ENCODE measurements around the gene C1QA. TPM values are rescaled to one million over a fixed set of nuclear protein-coding genes. Genes with fewer than 3 reads are reported as not detected.

C1QA gene
- total RNA-seq, 2 donors from 2014 or later, result 38.5 to 72.4 TPM

- DNase-seq, result no peak
- no peak overlapping the region for H3K4me3 ChIP-seq
- no peaks in the 10 kb centered on the region for H3K9me3 ChIP-seq
- H3K27me3 ChIP-seq, result no peaks in the 10 kb centered on the region
- intact Hi-C loops (cut with DNase I), result loop anchor here (1.0 to 10.0 kb wide), 2 partner anchors 221 to 506 kb away; no protein-coding TSS in a partner anchor
- no peaks in the 10 kb centered on the region for H3K36me3 ChIP-seq
- H3K27ac ChIP-seq, result no peak overlapping the region
- H3K4me1 ChIP-seq, result no peaks in the 10 kb centered on the region
- TF ChIP-seq, protein P1, sequence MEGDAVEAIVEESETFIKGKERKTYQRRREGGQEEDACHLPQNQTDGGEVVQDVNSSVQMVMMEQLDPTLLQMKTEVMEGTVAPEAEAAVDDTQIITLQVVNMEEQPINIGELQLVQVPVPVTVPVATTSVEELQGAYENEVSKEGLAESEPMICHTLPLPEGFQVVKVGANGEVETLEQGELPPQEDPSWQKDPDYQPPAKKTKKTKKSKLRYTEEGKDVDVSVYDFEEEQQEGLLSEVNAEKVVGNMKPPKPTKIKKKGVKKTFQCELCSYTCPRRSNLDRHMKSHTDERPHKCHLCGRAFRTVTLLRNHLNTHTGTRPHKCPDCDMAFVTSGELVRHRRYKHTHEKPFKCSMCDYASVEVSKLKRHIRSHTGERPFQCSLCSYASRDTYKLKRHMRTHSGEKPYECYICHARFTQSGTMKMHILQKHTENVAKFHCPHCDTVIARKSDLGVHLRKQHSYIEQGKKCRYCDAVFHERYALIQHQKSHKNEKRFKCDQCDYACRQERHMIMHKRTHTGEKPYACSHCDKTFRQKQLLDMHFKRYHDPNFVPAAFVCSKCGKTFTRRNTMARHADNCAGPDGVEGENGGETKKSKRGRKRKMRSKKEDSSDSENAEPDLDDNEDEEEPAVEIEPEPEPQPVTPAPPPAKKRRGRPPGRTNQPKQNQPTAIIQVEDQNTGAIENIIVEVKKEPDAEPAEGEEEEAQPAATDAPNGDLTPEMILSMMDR (IDR thresholded peaks at IDR 0.05), result no peak
- no peak overlapping the region for H3K9ac ChIP-seq (ENCODE audit: low read depth in 2 of 2, low read length in 2 of 2)
Observed at GRCh38 chr1:22641247-22641646, 4.8 kb downstream of the C1QA start.

- H3K4me3 ChIP-seq, result no peak overlapping the region
- H3K4me1 ChIP-seq, result no peaks in the 10 kb centered on the region
- H3K9ac ChIP-seq (ENCODE audit: low read depth in 2 of 2, low read length in 2 of 2), result no peak overlapping the region
- H3K9me3 ChIP-seq, result no peaks in the 10 kb centered on the region
- no peaks in the 10 kb centered on the region for H3K27me3 ChIP-seq
- H3K27ac ChIP-seq, result no peak overlapping the region
- intact Hi-C loops (cut with DNase I), result loop anchor here (1.0 to 10.0 kb wide), 2 partner anchors 222 to 507 kb away; no protein-coding TSS in a partner anchor
- DNase-seq, result peak; percentile 83
- H3K36me3 ChIP-seq, result no peaks in the 10 kb centered on the region
- TF ChIP-seq, protein P1 (IDR thresholded peaks at IDR 0.05), result peak; percentile 90
Observed at GRCh38 chr1:22641906-22642636, 5.6 kb downstream of the C1QA start.

GRCh38 chr1:22643381-22643780, 7.0 kb downstream of the C1QA start, which contains the start of gene C1QC:
Gene C1QC, plus strand, starts transcription at chr1:22643633. Its CDS starts 391 bp downstream, at chr1:22644024.
- H3K27me3 ChIP-seq, result no peaks in the 10 kb centered on the region
- peak within 1 kb of the TSS in 1 of 2 donors; percentile 46 for H3K9ac ChIP-seq (ENCODE audit: low read depth in 2 of 2, low read length in 2 of 2)
- no peaks in the 10 kb centered on the region for H3K4me1 ChIP-seq
- intact Hi-C loops (cut with DNase I), result loop anchor here (10.0 kb wide), 1 partner anchor 509 kb away; no protein-coding TSS in a partner anchor
- TF ChIP-seq, protein P1 (IDR thresholded peaks at IDR 0.05), result no peak
- no peaks in the 10 kb centered on the region for H3K9me3 ChIP-seq
- peak within 1 kb of the TSS; percentile 17 for H3K4me3 ChIP-seq
- H3K36me3 ChIP-seq, result no peaks in the 10 kb centered on the region
- no peak for DNase-seq
- no peak within 1 kb of the TSS for H3K27ac ChIP-seq

DNA sequence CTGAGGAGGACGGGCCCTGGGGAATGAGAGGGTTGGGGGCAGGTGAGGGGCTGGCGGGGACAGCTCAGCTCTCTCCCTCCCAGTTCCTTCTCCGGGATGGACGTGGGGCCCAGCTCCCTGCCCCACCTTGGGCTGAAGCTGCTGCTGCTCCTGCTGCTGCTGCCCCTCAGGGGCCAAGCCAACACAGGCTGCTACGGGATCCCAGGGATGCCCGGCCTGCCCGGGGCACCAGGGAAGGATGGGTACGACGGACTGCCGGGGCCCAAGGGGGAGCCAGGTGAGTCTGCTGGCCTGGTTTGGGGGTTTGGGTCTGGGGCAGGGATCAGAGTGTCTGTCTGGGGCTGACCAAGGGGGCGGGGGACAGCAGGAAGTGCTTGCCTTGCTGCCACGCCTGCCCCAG, 7.5 kb downstream of the C1QA start:
- intact Hi-C loops (cut with DNase I), result loop anchor here (10.0 kb wide), 1 partner anchor 509 kb away; no protein-coding TSS in a partner anchor
- H3K9me3 ChIP-seq, result no peaks in the 10 kb centered on the region
- H3K27me3 ChIP-seq, result no peaks in the 10 kb centered on the region
- DNase-seq, result no peak
- TF ChIP-seq, protein P1 (IDR thresholded peaks at IDR 0.05), result no peak
- no peaks in the 10 kb centered on the region for H3K4me1 ChIP-seq
- H3K4me3 ChIP-seq, result peak overlapping the region; percentile 17
- no peak overlapping the region for H3K9ac ChIP-seq (ENCODE audit: low read depth in 2 of 2, low read length in 2 of 2)
- no peaks in the 10 kb centered on the region for H3K36me3 ChIP-seq
- no peak overlapping the region for H3K27ac ChIP-seq

DNA sequence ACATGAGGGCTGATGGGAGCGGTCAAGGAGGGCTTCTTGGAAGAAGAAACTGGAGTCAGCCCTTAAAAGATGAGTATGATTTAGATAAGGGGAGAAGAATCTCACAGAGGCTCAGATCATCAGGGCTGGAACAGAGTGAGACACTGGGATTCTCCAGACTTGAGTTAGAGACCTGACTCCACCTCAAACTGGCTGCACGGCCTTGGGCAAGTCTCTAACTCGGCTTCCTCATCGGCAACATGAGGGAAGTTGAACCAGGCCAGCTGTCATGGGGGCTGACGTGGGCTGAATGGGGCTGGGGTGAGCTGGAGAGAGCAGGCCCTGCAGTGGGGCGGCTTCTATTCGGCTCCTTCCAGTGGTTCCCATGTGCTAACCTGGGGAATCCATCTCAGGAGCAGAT, 9.5 kb downstream of the C1QA start:
- Histone ChIP-seq H3K9me3 (no peaks in the 10 kb centered on the region), H3K27me3 (no peaks in the 10 kb centered on the region), H3K9ac (ENCODE audit: low read depth in 2 of 2, low read length in 2 of 2) (peak overlapping the region in 1 of 2 donors; percentile 17), H3K4me1 (no peaks in the 10 kb centered on the region), H3K4me3 (no peak overlapping the region), H3K36me3 (no peaks in the 10 kb centered on the region), H3K27ac (no peak overlapping the region)
- intact Hi-C loops (cut with DNase I), result loop anchor here (10.0 kb wide), 1 partner anchor 511 kb away; no protein-coding TSS in a partner anchor
- no peak for DNase-seq
- TF ChIP-seq, protein P1 (IDR thresholded peaks at IDR 0.05), result no peak
